ENCODE results near the gene ESPN. TPM values are rescaled to one million over a fixed set of nuclear protein-coding genes. Genes with fewer than 3 reads are reported as not detected.
"Not testable (repeated sequence)": the region's sequence is repeated elsewhere in the genome, so short reads cannot be mapped to it uniquely, and the experiment has no call there.

Gene ESPN
- total RNA-seq, 1 experiment from 2014 or later: 8.5 TPM

- in situ Hi-C loops (cut with HindIII; ENCODE audit: low pct_unique_long_range_greater_than_20kb, low sequenced_read_pairs): no loop called here
- H3K27me3 ChIP-seq (ENCODE audit: control insufficient read depth, insufficient read depth, low read length): no peaks in the 10 kb centered on the region
- no peaks in the 10 kb centered on the region for H3K9me3 ChIP-seq (ENCODE audit: control insufficient read depth, insufficient read depth, low read depth, low read length)
- no peak overlapping the region for H3K4me3 ChIP-seq (ENCODE audit: low read depth in 2 of 2, low read length in 2 of 2)
- ChIA-PET CTCF (no interaction called here), POLR2A (no interaction called here)
- TF ChIP-seq CTCF (IDR thresholded peaks at IDR 0.05) (peak; percentile 86), POLR2AphosphoS5 (IDR thresholded peaks at IDR 0.05; ENCODE audit: low read depth, low read length) (no peak)
- no peaks in the 10 kb centered on the region for H3K36me3 ChIP-seq (ENCODE audit: control insufficient read depth, insufficient read depth, low read length)
- H3K4me1 ChIP-seq (ENCODE audit: control insufficient read depth, insufficient read depth, low read length): no peaks in the 10 kb centered on the region
- H3K27ac ChIP-seq (ENCODE audit: low read length): no peak overlapping the region
- no TSS peak for BruUV-seq (replicated peaks)
- no peak for DNase-seq (ENCODE audit: low read depth, low spot score)
- intact Hi-C loops (cut with micrococcal nuclease; ENCODE audit: unreplicated experiment): no loop called here
- peak; percentile 53; the same call in 1 of the 2 replicates for ATAC-seq
Observed at GRCh38 chr1:6445062-6445763, 20.6 kb downstream of the ESPN start.

- POLR2A ChIA-PET; H3K9me3 ChIP-seq (ENCODE audit: control insufficient read depth, insufficient read depth, low read depth, low read length); CTCF ChIA-PET: not testable (repeated sequence)
Observed at GRCh38 chr1:6445929-6446328, 21.4 kb downstream of the ESPN start.

GRCh38 chr1:6446665-6447015 is 22.1 kb downstream of the ESPN start:
- ATAC-seq (no peak), DNase-seq (ENCODE audit: low read depth, low spot score) (no peak)
- no peaks in the 10 kb centered on the region for H3K9me3 ChIP-seq (ENCODE audit: control insufficient read depth, insufficient read depth, low read depth, low read length)
- POLR2A ChIA-PET: no interaction called here
- in situ Hi-C loops (cut with HindIII; ENCODE audit: low pct_unique_long_range_greater_than_20kb, low sequenced_read_pairs): no loop called here
- H3K4me1 ChIP-seq (ENCODE audit: control insufficient read depth, insufficient read depth, low read length): no peaks in the 10 kb centered on the region
- CTCF ChIA-PET: no interaction called here
- intact Hi-C loops (cut with micrococcal nuclease; ENCODE audit: unreplicated experiment): no loop called here
- no peaks in the 10 kb centered on the region for H3K27me3 ChIP-seq (ENCODE audit: control insufficient read depth, insufficient read depth, low read length)
- H3K36me3 ChIP-seq (ENCODE audit: control insufficient read depth, insufficient read depth, low read length): no peaks in the 10 kb centered on the region
- H3K27ac ChIP-seq (ENCODE audit: low read length): no peak overlapping the region
- TF ChIP-seq SIN3A (IDR thresholded peaks at IDR 0.05; ENCODE audit: borderline replicate concordance, insufficient read depth, low read depth, low read length): no peak
- TF ChIP-seq TCF7L2 (IDR thresholded peaks at IDR 0.05; ENCODE audit: low read depth, low read length): no peak
- no peak for TF ChIP-seq REST (IDR thresholded peaks at IDR 0.05; ENCODE audit: insufficient read depth in 1 of 2, low read depth in 2 of 2, low read length in 1 of 2)
- no peak for TF ChIP-seq POLR2AphosphoS5 (IDR thresholded peaks at IDR 0.05; ENCODE audit: low read depth, low read length)
- no peak for TF ChIP-seq CTCF (IDR thresholded peaks at IDR 0.05)
- H3K4me3 ChIP-seq (ENCODE audit: low read depth in 2 of 2, low read length in 2 of 2): no peak overlapping the region
- BruUV-seq (replicated peaks): no TSS peak

More at GRCh38 chr1:6445929-6446328, 21.4 kb downstream of the ESPN start:
- ATAC-seq; H3K4me1 ChIP-seq (ENCODE audit: control insufficient read depth, insufficient read depth, low read length); H3K27ac ChIP-seq (ENCODE audit: low read length); in situ Hi-C loops (cut with HindIII; ENCODE audit: low pct_unique_long_range_greater_than_20kb, low sequenced_read_pairs); DNase-seq (ENCODE audit: low read depth, low spot score); H3K36me3 ChIP-seq (ENCODE audit: control insufficient read depth, insufficient read depth, low read length); H3K27me3 ChIP-seq (ENCODE audit: control insufficient read depth, insufficient read depth, low read length); BruUV-seq (replicated peaks); H3K4me3 ChIP-seq (ENCODE audit: low read depth in 2 of 2, low read length in 2 of 2); intact Hi-C loops (cut with micrococcal nuclease; ENCODE audit: unreplicated experiment): not testable (repeated sequence)

Measured in Panc1 (cell line).